HEK293T (cell line): ENCODE results near the gene SLX4IP.

Experiments
- CTCF ChIA-PET: fragments of 350-600 bp; formaldehyde crosslinking; extraction: SDS; loops from one replicate; lab custom pipeline; 2021; ENCODE audit warnings: antibody characterized with exemption, inconsistent platforms; lab: Yijun Ruan, JAX
- POLR2A ChIA-PET: fragments of 350-600 bp; formaldehyde crosslinking; extraction: SDS; loops from one replicate; lab custom pipeline; 2020; ENCODE audit warnings: antibody characterized with exemption, inconsistent platforms; lab: Yijun Ruan, JAX
- DNase-seq: peaks from one replicate; pipeline ENCODE4 v3.0.0; 2012; ENCODE audit warnings: mixed read lengths; ENCODE audit errors: extremely low spot score
- ARNT ChIP-seq: fragments of 450-650 bp; IDR thresholded peaks from 2 replicates; pipeline ENCODE4 v1.6.1; 2017; ENCODE audit warnings: mild to moderate bottlenecking
- BHLHE40 ChIP-seq: fragments of 450-650 bp; IDR thresholded peaks from 2 replicates; pipeline ENCODE4 v1.6.1; 2016; ENCODE audit warnings: mild to moderate bottlenecking, moderate library complexity, borderline replicate concordance
- CTBP1 ChIP-seq: fragments of 450-650 bp; IDR thresholded peaks from 2 replicates; pipeline ENCODE4 v1.6.1; 2016; ENCODE audit warnings: borderline replicate concordance
- ELF4 ChIP-seq: fragments of 450-650 bp; IDR thresholded peaks from 2 replicates; pipeline ENCODE4 v1.6.1; 2017; ENCODE audit warnings: antibody characterized with exemption
- FOXA1 ChIP-seq: fragments of 450-650 bp; IDR thresholded peaks from 2 replicates; pipeline ENCODE4 v1.6.1; 2016; ENCODE audit warnings: mild to moderate bottlenecking
- FOXK2 ChIP-seq: fragments of 450-650 bp; IDR thresholded peaks from 2 replicates; pipeline ENCODE4 v1.6.1; 2016; ENCODE audit warnings: mild to moderate bottlenecking
- FOXM1 ChIP-seq: fragments of 450-650 bp; IDR thresholded peaks from 2 replicates; pipeline ENCODE4 v1.6.1; 2017; ENCODE audit warnings: mild to moderate bottlenecking, borderline replicate concordance
- HDGF ChIP-seq: fragments of 450-650 bp; IDR thresholded peaks from 2 replicates; pipeline ENCODE4 v1.6.1; 2017; ENCODE audit warnings: antibody characterized with exemption, borderline replicate concordance
- L3MBTL2 ChIP-seq: fragments of 450-650 bp; conservative IDR thresholded peaks from 2 replicates; pipeline ENCODE4 v1.6.1; 2016; ENCODE audit warnings: mild to moderate bottlenecking
- LEF1 ChIP-seq: fragments of 450-650 bp; IDR thresholded peaks from 2 replicates; pipeline ENCODE4 v1.6.1; 2017; ENCODE audit warnings: mild to moderate bottlenecking, borderline replicate concordance
- NFRKB ChIP-seq: fragments of 450-650 bp; IDR thresholded peaks from 2 replicates; pipeline ENCODE4 v1.6.1; 2016; ENCODE audit warnings: mild to moderate bottlenecking, moderate library complexity
- PKNOX1 ChIP-seq: fragments of 450-650 bp; IDR thresholded peaks from 2 replicates; pipeline ENCODE4 v1.6.1; 2016
- SP1 ChIP-seq: fragments of 450-650 bp; IDR thresholded peaks from 2 replicates; pipeline ENCODE4 v1.6.1; 2017
- SUZ12 ChIP-seq: fragments of 450-650 bp; IDR thresholded peaks from 2 replicates; pipeline ENCODE4 v1.6.1; 2016; ENCODE audit warnings: mild to moderate bottlenecking
- TARDBP ChIP-seq: fragments of 450-650 bp; IDR thresholded peaks from 2 replicates; pipeline ENCODE4 v1.6.1; 2016
- ZNF384 ChIP-seq: fragments of 450-650 bp; IDR thresholded peaks from 2 replicates; pipeline ENCODE4 v1.6.1; 2016

The SLX4IP gene

DNA sequence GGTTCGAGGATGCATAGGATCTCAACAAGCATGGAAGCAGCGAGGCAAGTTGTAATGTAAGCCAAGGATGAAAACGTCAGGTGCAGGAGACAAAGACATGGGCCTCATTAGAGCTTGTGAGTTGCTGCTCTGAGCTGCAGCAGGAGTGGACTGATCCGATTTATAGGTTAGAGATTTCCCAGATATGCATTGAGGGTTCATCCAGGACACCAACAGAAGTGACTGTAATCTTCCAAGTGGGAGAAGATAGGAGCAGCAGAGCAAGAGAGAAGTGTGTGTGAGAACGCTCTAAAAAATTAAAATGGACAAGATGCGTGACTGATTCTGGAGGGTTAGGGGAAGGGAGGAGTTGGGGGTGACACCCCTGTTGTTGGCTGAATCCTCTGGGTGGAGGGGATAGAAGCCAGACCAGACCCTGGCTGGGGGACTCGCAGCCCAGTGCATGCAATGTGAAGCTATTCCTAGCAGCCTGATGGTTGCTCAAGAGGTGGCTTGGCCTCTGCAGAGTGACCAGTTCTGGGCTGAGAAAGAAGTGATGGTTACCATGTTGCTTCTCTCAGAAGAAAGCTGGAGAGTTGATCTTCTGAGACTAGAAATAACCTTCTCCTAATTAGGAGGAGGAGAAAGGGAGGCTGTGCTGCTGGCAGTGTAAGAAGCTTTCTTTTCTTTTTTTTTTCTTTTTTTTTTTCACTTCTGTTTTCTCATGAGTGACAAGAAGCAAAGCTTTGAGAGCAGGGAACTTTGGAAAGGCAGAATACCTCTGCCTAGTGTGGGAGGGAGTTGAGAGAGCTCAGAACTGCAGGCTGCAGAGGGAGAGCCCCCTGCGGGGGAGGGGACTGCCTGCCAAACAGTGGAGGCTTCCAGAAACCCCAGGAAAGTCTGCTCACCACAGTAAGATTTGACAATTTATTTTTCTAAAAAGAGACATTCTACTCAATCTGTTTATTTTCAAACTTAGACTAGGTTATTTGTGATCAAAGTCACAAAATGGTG is 116.9 kb downstream of the SLX4IP start:
- ChIA-PET CTCF (no interaction called here), POLR2A (no interaction called here)
- DNase-seq, result no peak
- no peak for TF ChIP-seq CTBP1

GRCh38 chr20:10553326-10553984 is 118.3 kb downstream of the SLX4IP start:
- ChIA-PET CTCF (interaction anchor here (0.6 to 0.7 kb wide), 2 partner anchors 82 to 857 kb away, joined by 3 read pairs; no protein-coding TSS in a partner anchor), POLR2A (no interaction called here)
- TF ChIP-seq HDGF, result no peak
- no peak for TF ChIP-seq ELF4
- no peak for TF ChIP-seq ARNT
- no peak for TF ChIP-seq TARDBP
- no peak for TF ChIP-seq ZNF384
- no peak for TF ChIP-seq FOXA1
- no peak for TF ChIP-seq NFRKB
- no peak for TF ChIP-seq SUZ12
- no peak for TF ChIP-seq L3MBTL2
- peak; percentile 42 for DNase-seq

DNA sequence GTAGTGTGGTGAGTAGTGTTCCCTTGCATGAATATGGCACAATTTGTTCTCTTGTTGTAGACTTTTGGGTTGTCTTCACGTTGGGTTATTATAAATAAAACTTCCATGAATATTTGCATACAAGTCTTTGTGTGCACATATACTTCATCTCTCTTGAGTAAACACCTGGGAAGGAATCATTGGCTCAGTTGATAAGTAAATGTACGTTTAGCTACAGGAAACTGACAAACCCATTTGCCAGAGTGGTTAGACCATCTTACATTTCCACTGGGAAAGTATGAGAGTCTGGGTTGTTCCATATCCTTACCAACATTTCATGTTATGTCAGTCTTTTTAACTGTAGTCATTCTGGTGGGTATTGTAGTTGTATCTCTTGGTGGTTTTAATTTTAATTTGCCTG is 119.2 kb downstream of the SLX4IP start:
- no peak for TF ChIP-seq FOXA1
- TF ChIP-seq TARDBP, result no peak
- TF ChIP-seq FOXK2, result no peak
- TF ChIP-seq L3MBTL2, result no peak
- TF ChIP-seq SP1, result no peak
- no peak for TF ChIP-seq ARNT
- TF ChIP-seq ZNF384, result no peak
- no peak for TF ChIP-seq NFRKB
- no peak for TF ChIP-seq BHLHE40
- TF ChIP-seq ELF4, result no peak
- TF ChIP-seq PKNOX1, result no peak
- TF ChIP-seq LEF1, result no peak
- TF ChIP-seq SUZ12, result no peak
- no peak for TF ChIP-seq CTBP1
- TF ChIP-seq HDGF, result no peak
- TF ChIP-seq FOXM1, result no peak
- ChIA-PET CTCF (no interaction called here), POLR2A (no interaction called here)
- no peak for DNase-seq

- TF ChIP-seq FOXM1 (no peak), SUZ12 (no peak), ELF4 (no peak), CTBP1 (no peak), PKNOX1 (no peak), HDGF (no peak), NFRKB (no peak), TARDBP (no peak)
- no peak for DNase-seq
- CTCF ChIA-PET, result no interaction called here
- POLR2A ChIA-PET, result no interaction called here
Measured at GRCh38 chr20:10555393-10555792, 120.3 kb downstream of the SLX4IP start.

DNA sequence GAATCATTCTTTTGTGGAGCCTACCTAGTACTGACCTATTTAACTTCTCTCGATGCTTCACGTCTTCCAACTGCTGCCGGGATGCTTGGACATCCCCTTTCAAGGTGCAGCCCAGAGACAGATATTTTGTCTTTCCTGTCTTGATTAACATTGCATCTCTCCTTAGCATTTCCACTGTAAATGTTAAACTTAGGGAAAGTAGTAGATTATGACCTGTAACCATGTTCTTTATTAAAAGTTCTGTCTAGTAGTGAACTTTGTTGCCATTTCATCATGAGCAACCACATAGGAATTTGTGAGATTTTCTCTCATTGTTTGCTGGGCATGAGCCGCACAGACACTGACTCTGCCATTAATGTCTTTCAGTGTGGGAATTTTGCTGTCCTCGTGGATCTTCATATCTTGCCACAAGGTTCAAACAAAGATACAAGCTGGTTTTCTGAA is 120.8 kb downstream of the SLX4IP start:
- ChIA-PET CTCF (no interaction called here), POLR2A (no interaction called here)
- DNase-seq, result no peak
- no peak for TF ChIP-seq CTBP1
- TF ChIP-seq SUZ12, result no peak
- no peak for TF ChIP-seq FOXM1

- DNase-seq, result no peak
- POLR2A ChIA-PET, result no interaction called here
- CTCF ChIA-PET, result no interaction called here
- TF ChIP-seq PKNOX1 (no peak), TARDBP (no peak), LEF1 (no peak)
Measured at GRCh38 chr20:10556519-10557083, 121.5 kb downstream of the SLX4IP start.
